GM19467 (cell line): Measurements from ENCODE around the gene CCNG1.

Experiments
- ATAC-seq: cut with Tn5 transposase; IDR thresholded peaks from one replicate; pipeline ENCODE4 v1.9.1; 2021; ENCODE audit warnings: mild to moderate bottlenecking, moderate library complexity; ENCODE audit not compliant: unreplicated experiment

CCNG1 gene

DNA sequence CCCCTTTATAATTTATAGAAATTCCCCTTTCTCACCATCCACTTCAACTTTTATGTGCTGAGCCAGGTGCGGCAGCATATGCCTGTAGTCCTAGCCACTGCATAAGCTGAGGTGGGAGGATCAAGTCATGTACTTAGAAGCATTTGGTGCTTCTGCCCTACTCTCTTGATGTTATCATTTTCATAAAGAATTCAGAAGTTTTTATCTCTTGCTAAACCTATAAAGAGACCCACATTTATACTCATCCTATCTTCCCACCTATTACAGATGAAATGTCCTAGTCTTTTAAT is 41.5 kb downstream of the CCNG1 start:
- ATAC-seq: no peak

DNA sequence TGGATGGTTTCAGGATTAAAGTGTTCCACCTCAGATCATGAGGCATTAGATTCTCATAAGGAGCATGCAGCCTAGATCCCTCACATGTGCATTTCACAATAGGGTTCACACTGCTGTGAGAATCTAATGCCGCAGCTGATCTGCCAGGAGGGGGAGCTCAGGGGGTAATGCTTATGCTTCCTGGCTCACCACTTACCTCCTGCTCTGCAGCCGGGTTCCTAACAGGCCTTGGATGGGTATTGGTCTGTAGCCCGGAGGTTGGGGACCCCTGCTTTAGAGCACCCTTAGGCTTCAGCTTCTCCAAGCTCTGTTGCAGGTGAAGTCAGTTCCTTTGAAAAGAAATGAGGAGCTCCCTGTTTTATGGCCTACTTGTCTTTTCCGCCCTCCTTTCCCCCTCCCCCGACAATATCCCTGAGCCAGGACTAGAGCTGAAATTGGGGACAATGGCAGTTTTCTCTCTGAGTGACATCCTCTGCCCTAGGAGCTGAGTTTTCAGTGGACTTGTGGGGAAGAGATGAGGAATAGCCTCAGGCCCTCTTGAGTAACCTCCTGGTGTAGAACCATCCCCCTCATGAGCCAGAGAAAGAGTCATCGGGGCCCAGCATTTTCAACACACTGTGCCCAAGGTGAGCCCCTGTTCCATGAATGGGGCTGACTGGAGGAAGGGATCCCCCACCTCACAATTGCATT is 51.8 kb downstream of the CCNG1 start:
- no peak for ATAC-seq

DNA sequence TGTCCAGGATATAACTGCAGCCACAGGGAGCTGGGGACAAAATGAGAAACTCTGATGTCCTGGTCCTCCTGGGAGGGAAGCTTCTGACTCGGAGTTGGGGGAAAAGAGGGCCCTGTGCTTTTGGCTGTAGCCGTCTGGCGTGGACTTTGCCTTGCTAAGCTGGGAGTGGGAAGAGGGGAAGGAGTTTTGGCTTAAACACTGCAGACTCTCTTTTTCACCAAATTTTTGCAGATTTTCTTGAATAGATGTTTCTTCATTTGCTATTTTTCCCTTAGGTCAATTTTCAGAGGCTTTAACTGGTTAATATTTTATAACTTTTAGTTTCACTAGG is 52.3 kb downstream of the CCNG1 start:
- ATAC-seq: no peak
